DMS53 treated with DMSO at 0.1 percent for 48 hours (cell line): ENCODE results near the gene SIX5.
A peak's percentile ranks its signal among the peaks of the same experiment; 100 is the strongest.

ENCODE experiments used
- DNase-seq: peaks from one replicate; lab custom pipeline; 2025; ENCODE audit not compliant: unreplicated experiment; lab: John Stamatoyannopoulos, UW

Gene SIX5

GRCh38 chr19:45793178-45793564 lies 24.1 kb upstream of the SIX5 start:
- no peak for DNase-seq

GRCh38 chr19:45792470-45793177 lies 23.6 kb upstream of the SIX5 start, which contains the start of gene DMWD:
Gene DMWD (minus strand): TSS chr19:45792845. CDS start chr19:45792756, 89 bp downstream.
- peak; percentile 97 for DNase-seq

GRCh38 chr19:45791744-45792469 lies 22.9 kb upstream of the SIX5 start:
- DNase-seq: no peak

GRCh38 chr19:45790942-45791341 lies 21.9 kb upstream of the SIX5 start:
- DNase-seq: no peak

GRCh38 chr19:45789035-45789786 lies 20.2 kb upstream of the SIX5 start:
- DNase-seq: no peak

- DNase-seq: no peak
Measured at GRCh38 chr19:45786533-45786894, 17.5 kb upstream of the SIX5 start.

- no peak for DNase-seq
Measured at GRCh38 chr19:45785781-45786532, 16.9 kb upstream of the SIX5 start.

GRCh38 chr19:45785097-45785496 lies 16.0 kb upstream of the SIX5 start:
- no peak for DNase-seq

- DNase-seq: no peak
Measured at GRCh38 chr19:45784096-45784495, 15.0 kb upstream of the SIX5 start.

- no peak for DNase-seq
Measured at GRCh38 chr19:45782820-45783785, 14.1 kb upstream of the SIX5 start.

GRCh38 chr19:45782162-45782691 lies 13.2 kb upstream of the SIX5 start, which contains the start of gene DMPK:
Gene DMPK (minus strand): TSS chr19:45782490. CDS start chr19:45782352, 138 bp downstream.
- peak; percentile 11 for DNase-seq

- peak; percentile 76 for DNase-seq
Measured at GRCh38 chr19:45781214-45782161, 12.4 kb upstream of the SIX5 start.

GRCh38 chr19:45780448-45781213 lies 11.6 kb upstream of the SIX5 start:
- no peak for DNase-seq

- DNase-seq: no peak
Measured at GRCh38 chr19:45780146-45780447, 11.0 kb upstream of the SIX5 start.

GRCh38 chr19:45779231-45780145 lies 10.4 kb upstream of the SIX5 start:
- no peak for DNase-seq

GRCh38 chr19:45778010-45778661 lies 9.1 kb upstream of the SIX5 start:
- DNase-seq: no peak
